Transverse colon (tissue), 4 donors: Measurements from ENCODE around the gene PSG6. TPM values are rescaled to one million over a fixed set of nuclear protein-coding genes. Genes with fewer than 3 reads are reported as not detected.
"Not testable (repeated sequence)": the region's sequence is repeated elsewhere in the genome, so short reads cannot be mapped to it uniquely, and the experiment has no call there.

Source experiments
- DNase-seq: peaks from one replicate; pipeline ENCODE4 v3.0.0-alpha.2; 2019
- H3K27ac ChIP-seq, 4 donors: fragments of 200-600 bp; sonication (generic); 2 replicates each; pipeline ENCODE4 v1.5.1; 2016 to 2018; ENCODE audit warnings: inconsistent platforms in 4 of 4
- H3K27me3 ChIP-seq: fragments of 200-600 bp; sonication (generic); 2 replicates; pipeline ENCODE4 v1.5.1; 2017; ENCODE audit warnings: inconsistent platforms
- H3K36me3 ChIP-seq, 4 donors: fragments of 200-600 bp; sonication (generic); 2 replicates each; pipeline ENCODE4 v1.5.1; 2017 to 2019; ENCODE audit warnings: inconsistent platforms in 4 of 4
- H3K4me1 ChIP-seq, 4 donors: fragments of 200-600 bp; sonication (generic); 2 replicates each; pipeline ENCODE4 v1.5.1; 2017 to 2020; ENCODE audit warnings: inconsistent platforms in 4 of 4
- H3K4me3 ChIP-seq, 4 donors: fragments of 200-600 bp; sonication (generic); 1 replicate in 1 of 4; 2 replicates in 3 of 4; pipeline versions ENCODE4 v1.5.1 to v1.6.1; 2017 to 2019; ENCODE audit warnings: inconsistent platforms in 4 of 4
- H3K9me3 ChIP-seq, 2 donors: fragments of 200-600 bp; sonication (generic); 2 replicates each; pipeline ENCODE4 v1.5.1; 2017 to 2019; ENCODE audit warnings: inconsistent platforms in 2 of 2
- CTCF ChIP-seq, 5 experiments: fragments of 200-600 bp in 3 of 5; fragments of 450-650 bp in 2 of 5; sonication (generic) in 3 of 5; IDR thresholded peaks; 1 replicate in 2 of 5; 2 replicates in 3 of 5; pipeline ENCODE4 v1.5.1; 2016 to 2017; ENCODE audit warnings: antibody characterized with exemption in 5 of 5, inconsistent platforms in 3 of 5, mild to moderate bottlenecking in 2 of 5, moderate library complexity in 1 of 5
- EP300 ChIP-seq: sonication (generic); formaldehyde crosslinking; IDR thresholded peaks from one replicate; pipeline ENCODE4 v1.6.1; 2017; ENCODE audit warnings: antibody characterized with exemption, low read depth
- POLR2A ChIP-seq: fragments of 450-650 bp; IDR thresholded peaks from one replicate; pipeline ENCODE4 v1.6.1; 2016; ENCODE audit warnings: antibody characterized with exemption, mild to moderate bottlenecking, moderate library complexity
- POLR2AphosphoS5 ChIP-seq, 3 donors: sonication (generic); formaldehyde crosslinking; IDR thresholded peaks; one replicate each; pipeline ENCODE4 v1.6.1; 2016; ENCODE audit warnings: antibody characterized with exemption in 3 of 3
- WGBS, 2 donors: methylation state at CpG; one replicate each; pipeline ENCODE4 v1.1.5; 2018; ENCODE audit warnings: low coverage in 1 of 2; 5-methylcytosine and 5-hydroxymethylcytosine counted together
- in situ Hi-C, 4 donors: fragments of 200-750 bp; cut with MboI; loops; one replicate each; pipeline versions ENCODE4 v1.15.0 to v1.15.1; 2017; ENCODE audit warnings: low sequenced_read_pairs in 3 of 4, low pct_ligation_motif_present in 1 of 4, low pct_unique_long_range_greater_than_20kb in 1 of 4
- intact Hi-C: fragments of 100-400 bp; cut with DNase I; formaldehyde crosslinking; loops from one replicate; pipeline ENCODE4 v1.15.1; 2023; ENCODE audit warnings: low total_unique reads
- total RNA-seq, 4 donors: library from RNA; depleted of rRNA; stranded (reverse); fragments of >200 nt; gene quantifications; one replicate each; pipeline ENCODE4 v1.1.0, GENCODE V29; 2016

Gene PSG6
- total RNA-seq, 4 donors from 2014 or later: not detected

- H3K27me3 ChIP-seq, H3K36me3 ChIP-seq, intact Hi-C loops, DNase-seq, H3K4me3 ChIP-seq, H3K9me3 ChIP-seq, H3K4me1 ChIP-seq, in situ Hi-C loops, H3K27ac ChIP-seq: not testable (repeated sequence)
- 18 to 49% methylated on average over 2 to 8 of the region's 8 CpGs for WGBS, 2 donors
- TF ChIP-seq CTCF (IDR thresholded peaks at IDR 0.05): peak in 2 of 5 experiments; percentile 11 to 21
These were observed 36.4 kb downstream of the PSG6 start for GRCh38 chr19:42881279-42881678.

- H3K4me1 ChIP-seq, H3K4me3 ChIP-seq, H3K9me3 ChIP-seq, H3K36me3 ChIP-seq, in situ Hi-C loops, H3K27me3 ChIP-seq, DNase-seq, H3K27ac ChIP-seq, intact Hi-C loops: not testable (repeated sequence)
- 92% methylated on average over 7 of the region's 9 CpGs; no CpG with 5 or more reads in 1 of the 2 donors for WGBS, 2 donors
These were observed 37.1 kb downstream of the PSG6 start for GRCh38 chr19:42880621-42881020.

GRCh38 chr19:42879613-42880012 is 38.1 kb downstream of the PSG6 start, which contains the start of gene PSG1:
Gene PSG1 (minus strand): TSS chr19:42879713. CDS start chr19:42879581, 132 bp downstream.
- TF ChIP-seq EP300 (no peak), CTCF (IDR thresholded peaks at IDR 0.05) (no peak), POLR2A (no peak), POLR2AphosphoS5 (IDR thresholded peaks at IDR 0.05) (no peak)

GRCh38 chr19:42876596-42876995 is 41.1 kb downstream of the PSG6 start:
- H3K27ac ChIP-seq, intact Hi-C loops: not testable (repeated sequence)

More at GRCh38 chr19:42879613-42880012, 38.1 kb downstream of the PSG6 start, which contains the start of gene PSG1:
- in situ Hi-C loops: no loop called here
- DNase-seq: no peak
- Histone ChIP-seq H3K4me3 (no peak within 1 kb of the TSS), H3K9me3 (no peaks in the 10 kb centered on the region), H3K36me3 (no peaks in the 10 kb centered on the region), H3K27ac (no peak within 1 kb of the TSS), H3K4me1 (no peaks in the 10 kb centered on the region), H3K27me3 (no peaks in the 10 kb centered on the region)
- WGBS, 2 donors: 20 to 75% methylated on average over 1 to 2 of the region's 2 CpGs
- intact Hi-C loops: no loop called here

GRCh38 chr19:42875881-42876280 is 41.8 kb downstream of the PSG6 start:
- H3K4me1 ChIP-seq, H3K27me3 ChIP-seq, H3K27ac ChIP-seq, in situ Hi-C loops, H3K9me3 ChIP-seq, H3K36me3 ChIP-seq, DNase-seq, intact Hi-C loops, H3K4me3 ChIP-seq: not testable (repeated sequence)
- WGBS, 2 donors: 24 to 25% methylated on average over 1 of the region's 1 CpG

More at GRCh38 chr19:42876596-42876995, 41.1 kb downstream of the PSG6 start:
- H3K27me3 ChIP-seq, H3K4me3 ChIP-seq, in situ Hi-C loops, H3K4me1 ChIP-seq, H3K9me3 ChIP-seq, DNase-seq, H3K36me3 ChIP-seq: not testable (repeated sequence)

- H3K27me3 ChIP-seq, H3K9me3 ChIP-seq, in situ Hi-C loops, H3K4me3 ChIP-seq, intact Hi-C loops, H3K36me3 ChIP-seq, DNase-seq, H3K4me1 ChIP-seq: not testable (repeated sequence)
- H3K27ac ChIP-seq: peak overlapping the region in 1 of 4 donors; percentile 6
- 58 to 71% methylated on average over 4 of the region's 4 CpGs for whole genome bisulfite sequencing, 2 donors
These were observed 42.5 kb downstream of the PSG6 start for GRCh38 chr19:42874901-42875813.

- DNase-seq, H3K4me1 ChIP-seq, H3K27me3 ChIP-seq, H3K27ac ChIP-seq, H3K36me3 ChIP-seq, in situ Hi-C loops, H3K4me3 ChIP-seq, H3K9me3 ChIP-seq, intact Hi-C loops: not testable (repeated sequence)
- 77 to 85% methylated on average over 3 of the region's 3 CpGs for WGBS, 2 donors
These were observed 43.6 kb downstream of the PSG6 start for GRCh38 chr19:42874136-42874535.
